ENCODE data around the gene MCF2L.
"Not testable (repeated sequence)": the region's sequence is repeated elsewhere in the genome, so short reads cannot be mapped to it uniquely, and the experiment has no call there.

The MCF2L gene

DNA sequence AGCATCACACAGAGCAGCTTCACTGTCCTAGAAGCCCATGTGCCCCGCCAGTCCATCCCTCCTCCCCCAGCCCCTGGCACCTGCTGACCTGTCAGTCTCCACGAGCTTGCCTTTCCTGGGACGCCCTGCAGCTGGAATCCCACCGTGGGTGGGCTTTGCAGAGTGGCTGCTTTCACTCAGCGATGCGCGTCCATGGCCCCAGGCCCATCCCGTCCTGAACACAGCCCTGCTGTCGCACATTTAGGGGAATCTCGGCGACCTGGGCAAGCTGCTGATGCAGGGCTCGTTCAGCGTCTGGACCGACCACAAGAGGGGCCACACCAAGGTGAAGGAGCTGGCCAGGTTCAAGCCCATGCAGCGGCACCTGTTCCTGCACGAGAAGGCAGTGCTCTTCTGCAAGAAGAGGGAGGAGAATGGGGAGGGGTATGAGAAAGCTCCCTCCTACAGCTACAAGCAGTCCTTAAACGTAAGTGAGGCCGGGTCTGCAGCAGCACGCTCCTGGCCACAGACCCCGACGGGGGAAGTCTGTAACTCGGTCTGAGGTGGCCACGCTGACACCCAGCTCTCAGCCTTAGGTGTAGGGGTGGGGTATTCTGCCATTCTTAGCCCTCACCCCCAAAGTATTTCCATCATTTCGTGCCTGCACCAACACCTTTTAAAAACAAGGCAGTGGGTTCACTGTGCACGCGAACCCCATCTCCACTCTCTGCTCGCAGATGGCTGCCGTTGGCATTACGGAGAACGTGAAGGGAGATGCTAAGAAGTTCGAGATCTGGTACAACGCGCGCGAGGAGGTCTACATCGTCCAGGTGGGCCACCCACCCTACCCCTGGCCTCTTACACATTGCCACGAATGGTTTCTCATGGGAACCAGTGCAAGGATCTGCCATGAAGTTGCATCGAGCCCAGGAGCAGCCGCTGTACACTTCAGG, 118.2 kb downstream of the MCF2L start:
- no peak for DNase-seq

DNA sequence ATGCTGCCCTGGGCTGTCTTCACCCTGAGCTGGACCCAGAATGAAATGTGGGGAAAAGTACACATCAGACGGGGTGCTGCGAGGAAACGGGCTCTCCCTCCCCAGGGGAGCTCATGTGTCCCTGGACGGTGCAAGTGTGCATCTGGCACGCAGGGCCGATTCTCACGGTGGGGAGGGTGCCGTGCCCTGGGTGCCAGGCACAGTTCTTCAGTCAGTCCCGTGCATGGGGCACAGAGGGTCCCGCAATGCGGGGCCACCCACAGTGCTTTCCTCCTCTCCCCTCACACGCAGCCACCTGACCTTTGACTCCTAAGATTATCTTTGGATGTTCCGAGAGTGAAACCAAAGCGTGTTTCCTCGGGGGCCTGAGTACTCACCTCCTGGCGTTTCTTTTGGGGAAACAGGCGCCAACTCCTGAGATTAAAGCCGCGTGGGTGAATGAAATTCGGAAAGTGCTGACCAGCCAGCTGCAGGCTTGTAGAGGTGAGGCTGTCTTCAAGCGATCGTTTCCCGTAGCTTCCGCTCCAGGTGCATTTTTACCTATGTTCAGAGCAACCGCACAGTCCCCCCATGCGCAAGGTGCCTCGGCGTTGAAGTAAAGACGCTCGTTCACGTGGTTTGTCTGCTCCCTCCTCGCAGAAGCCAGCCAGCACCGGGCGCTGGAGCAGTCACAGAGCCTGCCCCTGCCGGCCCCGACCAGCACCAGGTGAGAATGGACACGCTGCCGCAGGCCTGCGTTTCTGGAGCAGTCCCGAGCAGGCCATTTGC, 119.1 kb downstream of the MCF2L start:
- no peak for DNase-seq

DNA sequence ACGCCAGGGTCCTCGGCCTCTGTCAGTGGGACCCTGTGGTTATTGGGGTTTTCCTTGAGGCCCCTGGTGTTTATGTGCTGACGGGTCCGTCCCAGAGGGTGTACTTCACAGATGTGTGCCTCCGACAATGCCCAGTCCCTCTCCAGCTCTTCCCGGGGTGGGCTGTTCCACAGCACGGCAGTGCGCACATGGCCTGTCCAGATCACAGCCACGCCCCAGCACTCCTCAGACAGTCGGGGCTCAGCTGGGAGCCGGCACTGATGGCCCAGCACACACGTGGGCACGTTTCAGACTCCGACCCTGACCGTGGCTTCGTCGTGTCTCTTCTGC, 119.6 kb downstream of the MCF2L start:
- DNase-seq = no peak

DNA sequence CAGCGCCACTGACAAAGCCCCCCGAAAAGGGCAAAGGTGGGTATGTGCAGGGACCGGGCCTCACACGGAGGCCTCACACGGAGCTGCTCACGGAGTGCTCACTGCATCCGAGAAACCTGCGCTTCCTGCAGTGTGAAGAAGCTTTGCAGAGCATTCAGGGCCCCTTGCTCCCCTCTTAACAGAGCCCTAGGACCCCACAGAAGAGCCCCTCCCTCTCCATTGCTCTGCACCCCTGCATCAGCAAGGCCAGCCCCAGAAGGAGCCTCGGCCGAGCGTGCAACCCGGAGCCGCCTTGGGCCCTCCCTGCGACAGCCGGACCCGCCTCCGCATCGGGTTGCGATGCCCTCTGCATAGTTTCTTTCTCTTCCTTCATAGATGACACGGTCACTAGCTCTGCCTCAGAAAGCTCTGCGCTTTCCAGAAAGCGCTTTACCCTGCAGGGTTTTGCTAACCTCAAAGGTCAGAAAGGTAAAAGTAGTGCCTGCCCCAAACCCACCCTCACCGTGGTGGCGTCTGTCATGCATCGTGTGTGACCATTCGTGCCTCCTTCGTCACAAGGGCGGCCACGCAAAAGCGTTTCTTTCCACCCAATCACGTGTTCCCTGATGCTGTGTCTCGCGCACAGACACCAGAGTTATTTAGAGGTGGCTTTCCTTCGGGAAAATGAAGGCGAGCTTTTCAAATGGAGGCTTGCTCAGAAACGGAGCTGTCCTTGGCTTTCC, 120.8 kb downstream of the MCF2L start:
- DNase-seq = no peak

DNA sequence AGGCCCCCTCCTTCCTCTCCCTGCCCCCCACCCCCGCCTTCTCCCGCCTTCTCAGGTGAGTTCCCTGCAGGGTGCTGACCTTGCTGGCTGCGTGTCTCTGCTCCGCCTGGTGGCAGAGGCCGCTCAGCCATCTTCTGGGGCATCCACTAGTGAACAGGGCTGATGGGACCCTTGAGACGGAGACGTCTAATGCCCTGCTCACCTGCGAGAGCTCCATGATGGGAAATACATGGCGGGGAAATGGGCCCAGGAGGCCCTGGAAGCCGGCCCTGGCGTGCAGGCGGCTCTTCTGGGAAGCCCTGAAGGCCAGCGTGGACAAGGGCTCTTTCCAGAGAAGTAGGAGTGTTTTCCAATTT, 121.4 kb downstream of the MCF2L start:
- no peak for DNase-seq

DNA sequence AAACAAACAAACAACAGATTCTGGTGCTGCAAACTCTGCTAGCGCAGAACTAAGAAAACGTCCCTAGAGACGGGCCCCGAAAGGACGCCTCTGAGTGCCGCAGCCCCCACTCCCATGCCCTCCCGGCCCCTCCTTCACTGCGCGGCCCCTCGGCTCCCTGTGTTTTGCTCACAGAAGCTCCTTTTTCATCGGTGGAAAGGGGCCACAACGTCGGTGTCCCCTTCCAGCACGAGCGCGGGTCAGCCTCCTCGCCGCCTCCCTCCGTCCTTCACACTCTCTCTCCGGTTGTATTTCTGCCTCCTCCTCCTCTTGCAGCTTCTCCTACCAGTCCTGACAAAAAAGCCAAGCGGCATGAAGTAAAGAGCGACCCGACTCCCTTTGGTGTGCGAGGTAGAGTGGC, 121.8 kb downstream of the MCF2L start:
- no peak for DNase-seq

DNA sequence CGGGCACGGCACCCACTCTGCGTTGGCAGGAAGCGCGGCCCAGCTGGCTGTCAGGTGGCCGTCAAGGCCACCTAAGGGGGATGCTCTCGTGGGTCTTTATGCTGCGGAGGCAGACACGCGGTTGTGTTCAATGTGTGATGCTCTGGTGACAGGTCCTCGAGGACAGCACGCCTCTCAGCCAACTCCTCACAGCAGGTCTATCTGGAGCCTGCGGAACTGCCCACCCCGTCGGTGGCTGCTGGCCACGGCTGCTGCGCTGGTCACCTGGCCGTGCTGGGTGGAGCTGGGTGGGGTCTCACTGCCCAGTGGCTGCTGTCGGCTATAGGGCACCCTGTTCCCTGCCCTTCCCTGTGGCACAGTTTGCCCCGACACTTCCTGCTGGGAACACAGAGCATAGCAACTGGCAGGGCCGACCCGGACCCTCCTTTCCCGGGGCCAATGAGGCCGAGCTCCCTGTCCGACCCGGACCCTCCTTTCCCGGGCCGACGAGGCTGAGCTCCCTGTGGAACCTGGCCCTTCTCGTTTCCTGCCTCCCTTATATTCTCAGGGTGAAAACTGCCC, 122.3 kb downstream of the MCF2L start:
- DNase-seq = no peak

DNA sequence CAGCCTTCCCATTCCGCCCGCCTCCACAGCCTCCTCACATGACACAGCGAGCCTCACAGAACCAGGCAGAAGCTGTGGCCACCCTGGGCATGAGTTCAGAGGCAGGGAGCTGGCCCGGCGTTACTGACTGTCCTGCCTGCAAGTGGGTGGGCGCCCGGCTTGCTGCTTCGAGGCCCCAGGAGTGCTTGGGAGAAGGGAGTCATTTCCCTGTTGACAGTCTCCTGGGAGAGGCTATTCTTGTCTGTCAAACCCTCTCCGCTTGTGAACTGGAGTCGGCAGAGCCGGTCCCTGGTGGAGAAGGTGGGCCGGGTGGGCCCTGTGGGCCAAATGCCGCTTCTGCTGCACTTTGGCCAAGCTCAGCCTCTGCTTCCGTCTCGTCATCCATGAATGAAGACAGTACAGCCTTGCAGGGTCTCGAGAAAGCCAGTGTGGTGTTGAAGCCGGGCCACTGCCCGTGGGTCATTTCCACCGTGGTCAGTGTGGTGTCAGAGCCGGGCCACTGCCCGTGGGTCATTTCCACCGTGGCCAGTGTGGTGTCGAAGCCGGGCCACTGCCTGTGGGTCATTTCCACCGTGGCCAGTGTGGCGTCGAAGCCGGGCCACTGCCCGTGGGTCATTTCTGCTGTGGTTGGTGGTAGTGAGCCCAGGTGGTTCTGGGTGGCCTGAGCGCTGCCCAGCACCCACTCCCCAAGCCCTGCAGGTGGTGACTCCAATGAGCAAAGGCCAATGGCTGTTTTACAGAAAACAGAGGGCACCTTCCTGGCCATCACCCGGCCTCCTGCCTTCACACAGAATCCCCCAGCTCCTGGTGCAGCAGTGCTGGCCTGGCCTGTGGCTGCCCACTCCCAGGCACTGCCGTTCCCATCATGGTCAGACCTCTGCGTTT, 123.1 kb downstream of the MCF2L start:
- DNase-seq = no peak

DNA sequence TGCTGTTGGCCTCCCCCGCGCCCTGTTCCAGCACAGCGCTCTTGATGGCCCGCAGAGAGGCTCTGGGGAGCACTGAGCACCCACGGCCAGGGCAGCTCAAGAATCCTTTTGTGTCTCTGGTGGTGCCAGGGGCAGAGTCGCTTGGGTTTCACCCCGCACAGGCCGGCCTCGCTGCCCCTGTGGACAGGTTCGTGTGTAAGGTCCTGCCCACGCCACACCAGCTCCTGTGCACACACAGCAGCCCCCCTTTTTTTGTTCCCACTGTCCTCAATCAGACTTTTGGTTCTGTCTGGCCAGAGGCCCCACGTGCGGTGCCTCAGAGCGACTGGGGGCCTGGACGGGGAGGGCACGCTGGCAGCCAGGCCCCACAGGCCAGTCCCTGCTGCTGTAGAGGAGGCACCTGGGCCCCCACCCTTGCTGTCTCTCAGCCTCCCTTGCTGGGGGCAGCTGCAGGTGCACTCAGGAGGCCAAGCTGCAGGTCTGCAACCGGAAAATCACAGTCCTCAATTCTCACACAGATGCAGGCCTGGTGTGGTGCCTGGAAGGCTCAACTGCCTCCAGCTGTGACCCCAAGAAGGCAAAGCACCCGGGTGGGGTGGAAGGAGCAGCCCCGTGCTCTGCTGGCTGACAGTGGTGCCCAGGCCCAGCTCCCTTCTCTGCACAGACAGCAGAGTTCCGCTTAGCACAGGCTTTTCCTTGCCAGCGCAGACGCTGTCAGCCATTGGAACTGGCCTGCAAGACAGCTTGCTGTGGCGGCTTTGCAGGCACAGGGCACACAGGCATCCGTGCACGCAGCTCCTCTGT, 124.0 kb downstream of the MCF2L start:
- DNase-seq = no peak

DNA sequence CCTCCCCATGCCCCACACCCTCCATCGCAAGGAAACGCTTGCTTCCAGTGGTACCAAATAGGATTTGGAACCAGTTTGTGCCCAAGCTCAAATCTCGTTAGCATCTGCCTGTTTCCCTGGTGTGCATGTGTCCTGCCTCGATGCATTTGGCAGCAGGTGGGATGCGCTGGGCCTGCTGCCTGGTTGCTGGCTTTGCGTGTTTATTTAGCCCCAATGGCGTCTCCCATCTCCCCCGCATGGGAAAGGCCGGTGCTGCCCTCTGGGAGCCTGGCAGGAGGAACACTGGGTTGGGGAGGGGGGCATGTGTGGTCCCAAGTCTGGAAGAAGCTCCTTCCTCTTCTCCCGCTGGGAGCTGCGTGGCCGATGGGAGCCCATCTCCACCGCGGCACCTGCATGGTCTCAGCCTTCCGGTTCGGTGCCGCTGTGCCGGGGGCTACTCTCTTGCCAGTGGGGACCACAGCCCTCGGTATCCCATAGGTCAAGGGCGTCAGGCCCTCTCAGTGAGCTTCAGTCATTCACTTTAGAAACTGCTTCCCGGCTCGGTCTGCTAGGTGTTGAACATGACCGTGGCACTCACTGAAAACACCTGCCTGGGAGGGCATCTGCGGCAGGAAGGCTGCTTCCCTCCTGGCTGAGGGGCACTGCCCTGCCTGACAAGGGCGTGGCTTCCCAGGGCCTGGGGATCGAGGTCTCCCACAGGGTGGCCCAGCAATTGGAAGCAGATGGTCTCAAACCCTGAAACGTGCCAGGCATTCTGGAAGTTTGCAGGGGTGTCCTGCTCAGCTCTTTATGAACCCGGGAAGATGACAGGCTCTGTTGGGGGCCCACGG, 124.8 kb downstream of the MCF2L start:
- DNase-seq = no peak

DNA sequence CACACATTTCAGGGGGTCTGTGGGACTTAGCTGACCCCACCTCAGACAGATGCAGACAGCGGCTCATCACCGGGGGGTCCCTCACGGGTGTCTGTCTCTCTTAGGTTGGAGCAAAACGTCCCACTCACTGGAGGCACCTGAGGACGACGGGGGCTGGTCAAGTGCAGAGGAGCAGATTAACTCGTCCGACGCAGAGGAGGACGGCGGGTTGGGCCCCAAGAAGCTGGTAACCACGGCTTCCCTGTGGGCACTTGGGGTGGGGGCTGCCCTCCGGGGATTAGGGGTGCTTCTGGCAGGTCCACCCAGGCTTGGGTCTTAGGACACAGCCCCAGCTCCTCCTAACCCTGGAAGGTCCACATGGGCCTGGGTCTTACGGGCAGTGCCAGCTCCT, 125.4 kb downstream of the MCF2L start:
- DNase-seq = no peak

DNA sequence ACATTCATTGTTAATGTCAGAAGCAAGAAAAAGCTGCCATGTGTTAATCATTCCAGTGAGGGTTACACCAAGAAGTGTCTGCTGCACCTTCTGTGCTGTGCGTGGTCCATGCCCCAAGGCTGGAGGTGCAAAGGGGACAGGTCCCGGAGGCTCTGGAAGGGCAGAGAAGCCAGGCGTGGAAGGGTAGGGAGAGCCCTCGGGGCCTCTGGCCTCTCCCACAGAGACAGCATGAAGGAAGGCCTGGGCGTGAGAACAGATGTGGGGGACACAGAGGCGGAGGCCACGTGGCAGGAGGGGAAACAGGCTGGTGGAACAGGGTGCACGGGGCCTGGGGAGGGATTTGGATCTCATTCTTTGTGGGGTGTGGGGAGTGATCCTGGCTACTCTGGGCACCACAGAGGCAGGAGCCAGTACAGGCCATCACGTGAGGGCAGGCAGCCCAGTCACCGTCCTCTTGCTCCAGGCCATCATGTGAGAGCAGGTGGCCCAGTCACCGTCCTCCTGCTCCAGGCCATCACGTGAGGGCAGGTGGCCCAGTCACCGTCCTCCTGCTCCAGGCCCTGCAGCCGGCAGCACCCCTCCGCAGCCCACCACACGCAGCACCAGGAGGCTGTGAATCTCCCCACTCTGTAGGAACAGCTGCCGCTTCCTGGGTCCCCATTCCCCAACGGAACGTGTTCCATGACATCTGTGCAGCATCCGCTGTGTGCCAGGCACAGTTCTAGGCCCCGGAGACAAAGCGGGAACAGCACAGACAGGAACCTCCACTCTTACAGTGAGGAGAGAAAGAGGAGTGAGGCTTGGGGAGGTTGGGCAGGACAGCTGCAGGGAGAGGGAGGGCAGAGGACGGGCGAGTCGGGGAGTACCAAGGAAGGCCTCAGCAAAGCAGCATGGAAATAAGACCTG, 126.4 kb downstream of the MCF2L start:
- DNase-seq = no peak

DNA sequence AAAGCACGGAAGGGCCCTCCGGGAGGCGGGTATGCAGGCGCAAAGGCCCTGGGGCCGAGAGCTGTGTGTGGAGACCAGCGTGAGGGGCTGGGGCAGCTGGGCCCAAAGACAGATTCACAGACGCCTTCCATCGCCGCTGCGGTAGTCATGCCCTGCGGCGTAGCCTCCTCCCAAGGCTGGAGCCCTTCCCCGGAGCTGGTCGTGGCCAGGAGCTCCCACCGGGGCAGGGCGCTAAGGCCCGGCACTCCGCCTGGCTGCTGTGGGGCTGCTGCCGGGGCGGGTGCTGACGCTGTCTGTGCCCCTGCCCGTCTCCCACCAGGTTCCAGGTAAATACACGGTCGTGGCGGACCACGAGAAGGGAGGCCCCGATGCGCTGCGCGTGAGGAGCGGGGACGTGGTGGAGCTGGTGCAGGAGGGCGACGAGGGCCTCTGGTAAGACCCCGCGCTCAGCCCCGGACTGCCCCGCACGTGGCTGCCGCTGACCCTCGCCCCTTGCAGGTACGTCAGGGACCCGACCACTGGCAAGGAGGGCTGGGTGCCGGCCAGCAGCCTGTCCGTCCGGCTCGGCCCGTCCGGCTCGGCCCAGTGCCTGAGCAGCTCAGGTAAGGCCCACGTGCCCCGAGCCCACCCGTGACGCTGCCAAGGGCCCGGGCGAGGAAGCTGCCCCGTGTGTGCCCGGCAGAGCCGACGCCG, 127.2 kb downstream of the MCF2L start:
- DNase-seq = no peak

DNA sequence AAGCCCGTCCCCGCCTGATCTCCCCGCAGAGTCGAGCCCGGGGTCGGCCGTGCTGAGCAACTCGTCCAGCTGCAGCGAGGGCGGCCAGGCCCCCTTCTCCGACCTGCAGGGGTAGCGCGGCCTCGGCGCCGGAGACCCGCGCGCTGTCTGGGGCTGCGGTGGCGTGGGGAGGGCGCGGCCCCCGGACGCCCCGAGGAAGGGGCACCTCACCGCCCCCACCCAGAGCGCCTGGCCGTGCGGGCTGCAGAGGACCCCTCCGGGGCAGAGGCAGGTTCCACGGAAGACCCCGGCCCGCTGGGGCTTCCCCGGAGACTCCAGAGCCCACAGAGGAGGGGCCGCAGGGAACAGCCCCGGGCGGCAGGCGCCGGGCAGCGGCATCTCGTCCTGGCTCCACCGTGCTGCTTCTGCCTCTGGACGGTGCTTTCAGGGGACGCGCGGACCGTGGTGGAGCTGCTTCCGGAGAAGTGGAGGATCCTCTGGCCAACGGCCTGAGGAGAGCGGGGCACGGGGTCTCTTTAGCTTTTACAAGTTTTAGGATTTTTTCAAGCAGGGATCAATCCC, 127.8 kb downstream of the MCF2L start:
- no peak for DNase-seq

DNA sequence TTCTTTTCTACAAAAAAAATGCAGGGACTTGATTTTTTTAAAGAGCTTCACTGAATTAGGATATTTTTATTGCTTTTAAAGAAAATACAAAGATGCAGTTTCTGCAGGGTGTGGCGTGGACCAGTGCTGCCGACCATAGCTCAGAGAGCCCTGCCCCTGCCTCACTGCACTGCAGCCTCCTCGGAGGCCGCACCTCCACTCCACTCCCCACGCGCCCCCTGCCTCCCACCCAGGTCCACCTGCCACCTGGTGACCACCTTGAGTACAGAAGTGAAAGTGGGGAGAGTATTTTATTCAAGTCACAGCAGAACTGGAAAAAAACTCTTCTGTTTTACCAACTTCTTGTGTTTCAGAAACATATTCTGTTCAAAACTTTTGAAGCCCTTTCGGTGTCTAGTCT, 128.6 kb downstream of the MCF2L start:
- DNase-seq = no peak

DNA sequence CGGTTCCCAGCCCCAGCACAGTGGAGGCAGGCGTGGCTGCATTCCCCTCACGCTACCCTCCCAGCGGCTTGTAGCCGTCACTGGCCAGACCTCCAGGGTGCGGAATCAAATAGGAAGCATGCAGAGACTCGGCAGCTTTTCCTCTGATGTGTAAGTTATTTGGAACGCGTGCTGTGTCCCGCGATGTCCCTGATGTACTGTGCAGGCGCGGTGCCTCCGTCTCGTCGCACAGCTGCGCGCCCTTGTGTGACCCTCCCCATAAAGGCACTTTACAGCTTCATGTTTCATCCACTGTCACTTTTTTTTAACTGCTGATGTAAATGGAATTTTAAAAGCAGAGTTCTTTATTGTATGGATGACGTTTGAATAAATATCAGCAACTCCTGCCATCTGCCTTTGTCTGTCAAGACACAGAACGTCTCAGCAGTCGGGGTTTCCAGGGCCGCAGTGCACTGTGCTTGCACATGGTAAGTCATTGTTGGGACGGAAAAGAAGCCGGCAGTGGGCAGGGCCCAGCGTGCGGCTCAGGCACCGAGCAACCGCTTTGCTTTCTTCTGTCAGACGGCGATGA, 129.2 kb downstream of the MCF2L start:
- DNase-seq = no peak

DNA sequence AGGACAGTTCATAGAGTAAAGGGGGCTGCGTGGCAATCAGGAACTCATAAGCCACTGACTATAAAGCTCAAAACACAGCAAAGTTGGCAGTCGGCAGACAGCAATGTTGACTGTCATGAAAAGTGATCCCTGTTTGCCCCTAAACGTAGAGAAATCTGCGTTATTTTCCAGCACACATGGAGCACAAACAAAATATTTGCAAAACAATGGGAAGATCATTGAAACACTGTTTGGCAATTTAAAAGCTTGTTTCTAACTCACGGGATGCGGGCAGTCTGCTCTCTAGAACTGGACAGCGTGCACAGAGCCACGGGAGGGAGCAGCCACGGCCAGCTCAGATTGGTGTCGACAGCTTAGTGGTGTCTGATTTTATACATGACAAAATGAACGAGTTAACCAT, 130.1 kb downstream of the MCF2L start:
- DNase-seq = no peak

DNA sequence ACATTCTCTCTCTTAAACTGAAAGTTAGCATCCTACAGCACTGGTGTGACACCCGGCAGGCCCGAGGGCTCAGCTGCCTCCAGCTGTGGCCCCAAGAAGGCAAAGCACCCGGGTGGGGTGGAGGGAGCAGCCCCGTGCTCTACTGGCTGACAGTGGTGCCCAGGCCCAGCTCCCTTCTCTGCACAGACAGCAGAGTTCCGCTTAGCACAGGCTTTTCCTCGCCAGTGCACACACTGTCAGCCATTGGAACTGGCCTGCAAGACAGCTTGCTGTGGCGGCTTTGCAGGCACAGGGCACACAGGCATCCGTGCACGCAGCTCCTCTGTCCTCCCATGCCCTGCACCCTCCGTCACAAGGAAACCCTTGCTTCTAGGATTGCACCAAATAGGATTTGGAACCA, 133.3 kb downstream of the MCF2L start:
- not testable (repeated sequence) for DNase-seq

All from CD4-positive, alpha-beta T cell treated with Interleukin-6 for 4 hours (primary cell).